ENCODE measurements around the gene C16orf54. TPM values are rescaled to one million over a fixed set of nuclear protein-coding genes. Genes with fewer than 3 reads are reported as not detected.
"Not testable (repeated sequence)": the region's sequence is repeated elsewhere in the genome, so short reads cannot be mapped to it uniquely, and the experiment has no call there.

Gene C16orf54
- total and polyA plus RNA-seq, 4 experiments from 2014 or later: 11.8 to 143 (median 97.9) TPM

- peaks cover 12% of the 10 kb centered on the region for H3K4me1 ChIP-seq (ENCODE audit: insufficient read depth, low read length)
- CTCF ChIA-PET (ENCODE audit: partially characterized antibody): interaction anchor here (1.3 to 9.0 kb wide), 6 partner anchors 9 to 63 kb away, joined by 3 to 53 read pairs (median 26); partner anchors contain the start of gene KIF22
- no peak overlapping the region for H3K4me3 Mint-ChIP-seq
- peaks cover 18 to 27% (median 18%) of the 10 kb centered on the region in 4 donors for H3K4me1 Mint-ChIP-seq
- peaks cover 1 to 3% of the 10 kb centered on the region in 2 donors for H3K36me3 Mint-ChIP-seq
- POLR2A ChIA-PET (ENCODE audit: partially characterized antibody): interaction anchor here (1.1 to 3.9 kb wide), 2 partner anchors 11 to 63 kb away, joined by 4 to 21 read pairs; partner anchors contain the start of gene KIF22
- H3K9me3 ChIP-seq (ENCODE audit: control insufficient read depth in 1 of 2, low read length in 2 of 2): no peaks in the 10 kb centered on the region
- H3K27me3 Mint-ChIP-seq: no peaks in the 10 kb centered on the region
- peaks cover 0 to 3% (median 2%) of the 10 kb centered on the region in 8 donors for H3K9me3 Mint-ChIP-seq
- intact Hi-C loops (cut with micrococcal nuclease): no loop called here
- no peak for DNase-seq
- no peak overlapping the region for H3K4me3 ChIP-seq (ENCODE audit: low read length in 2 of 2)
- H3K36me3 ChIP-seq (ENCODE audit: insufficient read depth, low read length): no peaks in the 10 kb centered on the region
- H3K27ac ChIP-seq (ENCODE audit: low read depth, low read length): no peak overlapping the region
- peak overlapping the region in 3 of 7 donors; percentile 5 to 77 (median 34) for H3K27ac Mint-ChIP-seq
- no peaks in the 10 kb centered on the region for H3K27me3 ChIP-seq (ENCODE audit: insufficient read depth, low read length)
Measured at GRCh38 chr16:29727452-29727851, 18.3 kb downstream of the C16orf54 start.

GRCh38 chr16:29726845-29727377 lies 18.9 kb downstream of the C16orf54 start:
- intact Hi-C loops (cut with micrococcal nuclease): no loop called here
- Mint-ChIP-seq H3K27me3 (no peaks in the 10 kb centered on the region), H3K27ac (peak overlapping the region in 2 of 7 donors; percentile 6 to 34), H3K4me1 (peaks cover 14 to 22% (median 16%) of the 10 kb centered on the region in 4 donors), H3K36me3 (no peaks in the 10 kb centered on the region), H3K9me3 (peaks cover 0 to 2% (median 0%) of the 10 kb centered on the region in 8 donors), H3K4me3 (no peak overlapping the region)
- CTCF ChIA-PET (ENCODE audit: partially characterized antibody): interaction anchor here (1.6 to 9.0 kb wide), 4 partner anchors 8 to 59 kb away, joined by 4 to 53 read pairs (median 36); no protein-coding TSS in a partner anchor
- no peak overlapping the region for H3K27ac ChIP-seq (ENCODE audit: low read depth, low read length)
- H3K27me3 ChIP-seq (ENCODE audit: insufficient read depth, low read length): no peaks in the 10 kb centered on the region
- no peak overlapping the region for H3K4me3 ChIP-seq (ENCODE audit: low read length in 2 of 2)
- no peak for DNase-seq
- POLR2A ChIA-PET (ENCODE audit: partially characterized antibody): interaction anchor here (0.5 to 3.9 kb wide), 3 partner anchors 12 to 888 kb away, joined by 3 to 21 read pairs (median 4); partner anchors contain the start of gene KIF22
- no peaks in the 10 kb centered on the region for H3K36me3 ChIP-seq (ENCODE audit: insufficient read depth, low read length)
- H3K4me1 ChIP-seq (ENCODE audit: insufficient read depth, low read length): peaks cover 7% of the 10 kb centered on the region
- H3K9me3 ChIP-seq (ENCODE audit: control insufficient read depth in 1 of 2, low read length in 2 of 2): no peaks in the 10 kb centered on the region

- H3K27me3 Mint-ChIP-seq; H3K4me1 ChIP-seq (ENCODE audit: insufficient read depth, low read length); H3K27ac ChIP-seq (ENCODE audit: low read depth, low read length); H3K4me3 ChIP-seq (ENCODE audit: low read length in 2 of 2); H3K9me3 Mint-ChIP-seq; H3K27me3 ChIP-seq (ENCODE audit: insufficient read depth, low read length); H3K36me3 ChIP-seq (ENCODE audit: insufficient read depth, low read length); H3K36me3 Mint-ChIP-seq; H3K9me3 ChIP-seq (ENCODE audit: control insufficient read depth in 1 of 2, low read length in 2 of 2): not testable (repeated sequence)
- peak in 4 of 5 donors; percentile 16 to 34 (median 30) for DNase-seq
- Mint-ChIP-seq H3K4me3 (peak overlapping the region in 3 of 8 donors; percentile 17 to 38 (median 25)), H3K4me1 (peaks cover 10 to 14% (median 10%) of the 10 kb centered on the region in 4 donors), H3K27ac (peak overlapping the region in 4 of 7 donors; percentile 57 to 80 (median 72))
- intact Hi-C loops (cut with micrococcal nuclease): loop anchor here (1.0 kb wide), 1 partner anchor 21 kb away; no protein-coding TSS in a partner anchor
- ChIA-PET POLR2A (ENCODE audit: partially characterized antibody) (interaction anchor here (0.6 to 1.6 kb wide), 4 partner anchors 19 to 51 kb away, joined by 3 to 7 read pairs (median 4); no protein-coding TSS in a partner anchor), CTCF (ENCODE audit: partially characterized antibody) (interaction anchor here (0.8 to 12.2 kb wide), 9 partner anchors 9 to 100 kb away, joined by 3 to 172 read pairs (median 7); partner anchors contain the start of gene KIF22)
Measured at GRCh38 chr16:29721167-29721879, 24.5 kb downstream of the C16orf54 start.

DNA sequence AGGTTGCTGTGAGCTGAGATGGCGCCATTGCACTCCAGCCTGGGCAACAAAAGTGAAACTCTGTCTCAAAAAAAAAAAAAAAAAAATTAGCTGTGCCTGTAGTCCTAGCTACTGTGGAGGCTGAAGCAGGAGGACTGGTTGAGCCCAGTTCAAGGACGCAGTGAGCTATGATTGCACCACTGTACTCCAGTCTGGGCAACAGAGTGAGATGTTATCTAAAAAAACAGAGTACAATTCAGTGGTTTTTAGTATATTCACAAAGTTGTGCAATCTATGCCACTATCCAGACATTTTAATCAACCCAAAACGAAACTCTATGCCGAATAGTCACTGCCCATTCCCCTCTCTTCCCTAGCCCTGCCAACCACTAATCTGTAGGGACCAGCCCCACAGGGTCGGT lies 25.1 kb downstream of the C16orf54 start:
- H3K4me3 Mint-ChIP-seq: no peak overlapping the region
- intact Hi-C loops (cut with micrococcal nuclease): loop anchor here (1.0 kb wide), 1 partner anchor 20 kb away; no protein-coding TSS in a partner anchor
- Histone ChIP-seq H3K27ac (ENCODE audit: low read depth, low read length) (no peak overlapping the region), H3K4me3 (ENCODE audit: low read length in 2 of 2) (no peak overlapping the region), H3K36me3 (ENCODE audit: insufficient read depth, low read length) (no peaks in the 10 kb centered on the region), H3K4me1 (ENCODE audit: insufficient read depth, low read length) (no peaks in the 10 kb centered on the region), H3K27me3 (ENCODE audit: insufficient read depth, low read length) (no peaks in the 10 kb centered on the region), H3K9me3 (ENCODE audit: control insufficient read depth in 1 of 2, low read length in 2 of 2) (no peaks in the 10 kb centered on the region)
- DNase-seq: no peak
- H3K36me3 Mint-ChIP-seq: no peaks in the 10 kb centered on the region
- ChIA-PET CTCF (ENCODE audit: partially characterized antibody) (interaction anchor here (0.6 to 12.2 kb wide), 10 partner anchors 8 to 292 kb away, joined by 3 to 172 read pairs (median 5); no protein-coding TSS in a partner anchor), POLR2A (ENCODE audit: partially characterized antibody) (interaction anchor here (0.6 to 0.9 kb wide), 2 partner anchors 20 to 51 kb away, joined by 3 to 4 read pairs; no protein-coding TSS in a partner anchor)
- H3K27me3 Mint-ChIP-seq: no peaks in the 10 kb centered on the region
- peaks cover 10 to 14% (median 10%) of the 10 kb centered on the region in 4 donors for H3K4me1 Mint-ChIP-seq
- no peak overlapping the region for H3K27ac Mint-ChIP-seq
- H3K9me3 Mint-ChIP-seq: no peaks in the 10 kb centered on the region

- ChIA-PET POLR2A (ENCODE audit: partially characterized antibody) (no interaction called here), CTCF (ENCODE audit: partially characterized antibody) (interaction anchor here (2.7 to 12.2 kb wide), 3 partner anchors 9 to 66 kb away, joined by 18 to 172 read pairs (median 26); no protein-coding TSS in a partner anchor)
- Histone ChIP-seq H3K36me3 (ENCODE audit: insufficient read depth, low read length) (no peaks in the 10 kb centered on the region), H3K27me3 (ENCODE audit: insufficient read depth, low read length) (no peaks in the 10 kb centered on the region), H3K9me3 (ENCODE audit: control insufficient read depth in 1 of 2, low read length in 2 of 2) (no peaks in the 10 kb centered on the region), H3K4me3 (ENCODE audit: low read length in 2 of 2) (no peak overlapping the region), H3K27ac (ENCODE audit: low read depth, low read length) (no peak overlapping the region), H3K4me1 (ENCODE audit: insufficient read depth, low read length) (no peaks in the 10 kb centered on the region)
- no peaks in the 10 kb centered on the region for H3K36me3 Mint-ChIP-seq
- no peak for DNase-seq
- peaks cover 7 to 14% (median 9%) of the 10 kb centered on the region in 4 donors for H3K4me1 Mint-ChIP-seq
- no peak overlapping the region for H3K4me3 Mint-ChIP-seq
- peak overlapping the region in 1 of 7 donors; percentile 37 for H3K27ac Mint-ChIP-seq
- intact Hi-C loops (cut with micrococcal nuclease): no loop called here
- no peaks in the 10 kb centered on the region for H3K27me3 Mint-ChIP-seq
- H3K9me3 Mint-ChIP-seq: no peaks in the 10 kb centered on the region
Measured at GRCh38 chr16:29719063-29719462, 26.7 kb downstream of the C16orf54 start.

GRCh38 chr16:29717113-29717512 lies 28.7 kb downstream of the C16orf54 start:
- Histone ChIP-seq H3K27me3 (ENCODE audit: insufficient read depth, low read length) (no peaks in the 10 kb centered on the region), H3K27ac (ENCODE audit: low read depth, low read length) (no peak overlapping the region), H3K4me1 (ENCODE audit: insufficient read depth, low read length) (no peaks in the 10 kb centered on the region), H3K9me3 (ENCODE audit: control insufficient read depth in 1 of 2, low read length in 2 of 2) (no peaks in the 10 kb centered on the region), H3K36me3 (ENCODE audit: insufficient read depth, low read length) (no peaks in the 10 kb centered on the region), H3K4me3 (ENCODE audit: low read length in 2 of 2) (no peak overlapping the region)
- Mint-ChIP-seq H3K4me1 (peaks cover 4 to 10% (median 7%) of the 10 kb centered on the region in 4 donors), H3K9me3 (no peaks in the 10 kb centered on the region), H3K4me3 (no peak overlapping the region), H3K27me3 (no peaks in the 10 kb centered on the region), H3K36me3 (no peaks in the 10 kb centered on the region), H3K27ac (no peak overlapping the region)
- intact Hi-C loops (cut with micrococcal nuclease): no loop called here
- ChIA-PET POLR2A (ENCODE audit: partially characterized antibody) (interaction anchor here (0.9 to 1.6 kb wide), 4 partner anchors 15 to 73 kb away, joined by 3 to 4 read pairs (median 4); partner anchors contain the start of gene KIF22), CTCF (ENCODE audit: partially characterized antibody) (interaction anchor here (4.2 to 12.2 kb wide), 2 partner anchors 11 to 18 kb away, joined by 26 to 172 read pairs; no protein-coding TSS in a partner anchor)
- DNase-seq: no peak
